ENCODE data around the gene KL. TPM values are rescaled to one million over a fixed set of nuclear protein-coding genes. Genes with fewer than 3 reads are reported as not detected.

KL gene
- total RNA-seq, 2 donors from 2014 or later = 0.09 TPM; not detected in 1

DNA sequence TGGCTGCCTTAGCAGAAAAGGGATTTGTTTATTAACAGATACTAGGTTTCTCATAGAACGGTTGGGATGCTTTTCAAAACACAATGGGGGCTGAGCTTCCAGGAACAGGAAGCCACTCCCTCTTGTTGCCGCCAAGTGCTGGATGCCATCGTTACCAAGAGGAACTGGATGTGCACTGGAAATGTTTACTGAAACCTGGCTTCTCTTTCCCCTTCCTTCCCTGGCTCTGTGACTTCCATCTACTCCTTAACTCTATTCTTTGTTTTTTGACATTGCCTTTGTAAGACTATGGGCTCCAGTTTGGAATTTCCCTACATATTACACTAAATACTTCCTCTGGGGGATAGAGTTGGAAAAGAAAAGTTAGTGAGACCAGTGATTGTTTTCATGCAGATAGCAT, 11.7 kb upstream of the KL start:
- no peaks in the 10 kb centered on the region for H3K27me3 Mint-ChIP-seq (ENCODE audit: insufficient read depth)
- no peak for DNase-seq
- no peaks in the 10 kb centered on the region for H3K4me1 ChIP-seq (ENCODE audit: control insufficient read depth, insufficient read depth, low read length)
- TF ChIP-seq, protein P1, sequence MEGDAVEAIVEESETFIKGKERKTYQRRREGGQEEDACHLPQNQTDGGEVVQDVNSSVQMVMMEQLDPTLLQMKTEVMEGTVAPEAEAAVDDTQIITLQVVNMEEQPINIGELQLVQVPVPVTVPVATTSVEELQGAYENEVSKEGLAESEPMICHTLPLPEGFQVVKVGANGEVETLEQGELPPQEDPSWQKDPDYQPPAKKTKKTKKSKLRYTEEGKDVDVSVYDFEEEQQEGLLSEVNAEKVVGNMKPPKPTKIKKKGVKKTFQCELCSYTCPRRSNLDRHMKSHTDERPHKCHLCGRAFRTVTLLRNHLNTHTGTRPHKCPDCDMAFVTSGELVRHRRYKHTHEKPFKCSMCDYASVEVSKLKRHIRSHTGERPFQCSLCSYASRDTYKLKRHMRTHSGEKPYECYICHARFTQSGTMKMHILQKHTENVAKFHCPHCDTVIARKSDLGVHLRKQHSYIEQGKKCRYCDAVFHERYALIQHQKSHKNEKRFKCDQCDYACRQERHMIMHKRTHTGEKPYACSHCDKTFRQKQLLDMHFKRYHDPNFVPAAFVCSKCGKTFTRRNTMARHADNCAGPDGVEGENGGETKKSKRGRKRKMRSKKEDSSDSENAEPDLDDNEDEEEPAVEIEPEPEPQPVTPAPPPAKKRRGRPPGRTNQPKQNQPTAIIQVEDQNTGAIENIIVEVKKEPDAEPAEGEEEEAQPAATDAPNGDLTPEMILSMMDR (conservative IDR thresholded peaks at IDR 0.05) = no peak
- peaks cover 2% of the 10 kb centered on the region for H3K36me3 Mint-ChIP-seq (ENCODE audit: low read depth)
- H3K4me3 Mint-ChIP-seq = no peak overlapping the region
- WGBS, 2 experiments (ENCODE audit: insufficient coverage in 1 of 2, insufficient read length in 1 of 2) = 40 to 63% methylated on average over 1 to 3 of the region's 3 CpGs
- no peaks in the 10 kb centered on the region for H3K27me3 ChIP-seq (ENCODE audit: control insufficient read depth, insufficient read depth, low read length, poor library complexity, severe bottlenecking)
- H3K9ac ChIP-seq (ENCODE audit: extremely low read depth, low read length, poor library complexity, severe bottlenecking) = no peak overlapping the region
- H3K4me1 Mint-ChIP-seq = peaks cover 18% of the 10 kb centered on the region
- H3K9me3 Mint-ChIP-seq = peaks cover 30% of the 10 kb centered on the region
- no peak overlapping the region for H3K27ac Mint-ChIP-seq
- no peak overlapping the region for H3K27ac ChIP-seq (ENCODE audit: low read depth, low read length)
- no peak overlapping the region for H3K4me3 ChIP-seq (ENCODE audit: low read length)
- H3K36me3 ChIP-seq (ENCODE audit: control insufficient read depth, insufficient read depth, low read length) = no peaks in the 10 kb centered on the region
- H3K9me3 ChIP-seq (ENCODE audit: control insufficient read depth, low read length) = peaks cover 35% of the 10 kb centered on the region

DNA sequence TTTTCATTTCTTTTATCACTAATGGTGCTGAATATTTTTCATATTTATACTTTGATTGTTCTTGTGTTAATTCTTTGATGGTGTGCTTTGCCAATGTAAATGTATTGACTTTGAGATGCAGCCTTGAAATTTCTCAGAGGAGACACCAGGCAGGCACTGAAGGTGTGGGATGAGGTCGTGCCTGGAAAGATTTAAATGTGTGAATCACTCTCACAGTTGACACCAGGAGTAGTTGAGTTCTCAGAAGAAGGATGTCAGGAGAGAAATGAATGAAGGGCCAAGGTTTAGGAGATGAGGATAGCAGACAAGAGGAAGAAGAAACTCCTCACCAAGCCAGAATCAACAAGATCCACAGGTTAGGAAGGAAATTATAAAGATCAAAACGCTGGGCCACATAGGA, 10.1 kb upstream of the KL start:
- Histone ChIP-seq H3K36me3 (ENCODE audit: control insufficient read depth, insufficient read depth, low read length) (no peaks in the 10 kb centered on the region), H3K4me1 (ENCODE audit: control insufficient read depth, insufficient read depth, low read length) (no peaks in the 10 kb centered on the region), H3K4me3 (ENCODE audit: low read length) (peak overlapping the region; percentile 2), H3K27ac (ENCODE audit: low read depth, low read length) (peak overlapping the region; percentile 73), H3K9me3 (ENCODE audit: control insufficient read depth, low read length) (peaks cover 35% of the 10 kb centered on the region), H3K9ac (ENCODE audit: extremely low read depth, low read length, poor library complexity, severe bottlenecking) (no peak overlapping the region), H3K27me3 (ENCODE audit: control insufficient read depth, insufficient read depth, low read length, poor library complexity, severe bottlenecking) (no peaks in the 10 kb centered on the region)
- Mint-ChIP-seq H3K4me3 (no peak overlapping the region), H3K27ac (no peak overlapping the region), H3K9me3 (peaks cover 30% of the 10 kb centered on the region), H3K36me3 (ENCODE audit: low read depth) (peaks cover 2% of the 10 kb centered on the region), H3K4me1 (peaks cover 18% of the 10 kb centered on the region), H3K27me3 (ENCODE audit: insufficient read depth) (no peaks in the 10 kb centered on the region)
- TF ChIP-seq, protein P1 (conservative IDR thresholded peaks at IDR 0.05) = no peak
- 46 to 51% methylated on average over 2 of the region's 2 CpGs for WGBS, 2 experiments (ENCODE audit: insufficient coverage in 1 of 2, insufficient read length in 1 of 2)
- no peak for DNase-seq

DNA sequence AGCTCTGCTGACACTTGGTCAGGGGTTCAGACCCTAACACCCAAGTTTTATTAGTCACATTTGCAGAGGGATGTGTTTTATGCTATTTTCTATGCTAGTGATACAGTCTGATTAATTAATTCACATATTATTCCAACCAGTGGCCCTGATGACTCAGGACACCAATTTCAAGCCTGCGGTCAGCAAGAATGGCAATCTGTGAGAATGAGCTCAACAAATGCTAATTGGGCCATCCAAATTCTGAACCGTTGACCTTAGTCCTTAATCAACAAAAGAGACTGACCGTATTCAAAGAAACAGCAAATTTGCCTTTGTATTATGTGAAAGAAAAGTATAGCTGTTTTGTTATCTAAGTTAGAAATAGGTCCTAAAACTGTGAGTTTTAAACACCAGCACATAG, 9.6 kb upstream of the KL start:
- 50 to 81% methylated on average over 2 to 3 of the region's 3 CpGs for WGBS, 2 experiments (ENCODE audit: insufficient coverage in 1 of 2, insufficient read length in 1 of 2)
- peak overlapping the region; percentile 2 for H3K4me3 ChIP-seq (ENCODE audit: low read length)
- DNase-seq = no peak
- H3K9me3 ChIP-seq (ENCODE audit: control insufficient read depth, low read length) = peaks cover 35% of the 10 kb centered on the region
- no peak overlapping the region for H3K9ac ChIP-seq (ENCODE audit: extremely low read depth, low read length, poor library complexity, severe bottlenecking)
- Mint-ChIP-seq H3K36me3 (ENCODE audit: low read depth) (peaks cover 2% of the 10 kb centered on the region), H3K4me3 (no peak overlapping the region), H3K4me1 (peaks cover 18% of the 10 kb centered on the region), H3K9me3 (peaks cover 30% of the 10 kb centered on the region), H3K27ac (no peak overlapping the region), H3K27me3 (ENCODE audit: insufficient read depth) (no peaks in the 10 kb centered on the region)
- TF ChIP-seq, protein P1 (conservative IDR thresholded peaks at IDR 0.05) = no peak
- peak overlapping the region; percentile 73 for H3K27ac ChIP-seq (ENCODE audit: low read depth, low read length)
- H3K4me1 ChIP-seq (ENCODE audit: control insufficient read depth, insufficient read depth, low read length) = no peaks in the 10 kb centered on the region
- H3K36me3 ChIP-seq (ENCODE audit: control insufficient read depth, insufficient read depth, low read length) = no peaks in the 10 kb centered on the region
- no peaks in the 10 kb centered on the region for H3K27me3 ChIP-seq (ENCODE audit: control insufficient read depth, insufficient read depth, low read length, poor library complexity, severe bottlenecking)
